ENCODE data around the gene EEF1AKMT3. TPM values are rescaled to one million over a fixed set of nuclear protein-coding genes. Genes with fewer than 3 reads are reported as not detected.

EEF1AKMT3 gene
- total and polyA plus RNA-seq, 12 donors = 1.1 to 2.6 (median 1.5) TPM

GRCh38 chr12:57811028-57811755 lies 38.8 kb downstream of the EEF1AKMT3 start:
- intact Hi-C loops (cut with DNase I) = no loop called here
- no peaks in the 10 kb centered on the region for H3K27me3 ChIP-seq
- TF ChIP-seq, protein P1, sequence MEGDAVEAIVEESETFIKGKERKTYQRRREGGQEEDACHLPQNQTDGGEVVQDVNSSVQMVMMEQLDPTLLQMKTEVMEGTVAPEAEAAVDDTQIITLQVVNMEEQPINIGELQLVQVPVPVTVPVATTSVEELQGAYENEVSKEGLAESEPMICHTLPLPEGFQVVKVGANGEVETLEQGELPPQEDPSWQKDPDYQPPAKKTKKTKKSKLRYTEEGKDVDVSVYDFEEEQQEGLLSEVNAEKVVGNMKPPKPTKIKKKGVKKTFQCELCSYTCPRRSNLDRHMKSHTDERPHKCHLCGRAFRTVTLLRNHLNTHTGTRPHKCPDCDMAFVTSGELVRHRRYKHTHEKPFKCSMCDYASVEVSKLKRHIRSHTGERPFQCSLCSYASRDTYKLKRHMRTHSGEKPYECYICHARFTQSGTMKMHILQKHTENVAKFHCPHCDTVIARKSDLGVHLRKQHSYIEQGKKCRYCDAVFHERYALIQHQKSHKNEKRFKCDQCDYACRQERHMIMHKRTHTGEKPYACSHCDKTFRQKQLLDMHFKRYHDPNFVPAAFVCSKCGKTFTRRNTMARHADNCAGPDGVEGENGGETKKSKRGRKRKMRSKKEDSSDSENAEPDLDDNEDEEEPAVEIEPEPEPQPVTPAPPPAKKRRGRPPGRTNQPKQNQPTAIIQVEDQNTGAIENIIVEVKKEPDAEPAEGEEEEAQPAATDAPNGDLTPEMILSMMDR (IDR thresholded peaks at IDR 0.05) = no peak
- no peak overlapping the region for H3K4me3 ChIP-seq
- peaks cover 9 to 25% (median 23%) of the 10 kb centered on the region in 9 donors for H3K4me1 ChIP-seq
- peaks cover 0 to 90% (median 23%) of the 10 kb centered on the region in 9 donors for H3K36me3 ChIP-seq
- WGBS, 2 donors = 92 to 96% methylated on average over 10 of the region's 10 CpGs
- ATAC-seq (no peak), DNase-seq (no peak)
- H3K27ac ChIP-seq = no peak overlapping the region
- H3K9me3 ChIP-seq = no peaks in the 10 kb centered on the region

DNA sequence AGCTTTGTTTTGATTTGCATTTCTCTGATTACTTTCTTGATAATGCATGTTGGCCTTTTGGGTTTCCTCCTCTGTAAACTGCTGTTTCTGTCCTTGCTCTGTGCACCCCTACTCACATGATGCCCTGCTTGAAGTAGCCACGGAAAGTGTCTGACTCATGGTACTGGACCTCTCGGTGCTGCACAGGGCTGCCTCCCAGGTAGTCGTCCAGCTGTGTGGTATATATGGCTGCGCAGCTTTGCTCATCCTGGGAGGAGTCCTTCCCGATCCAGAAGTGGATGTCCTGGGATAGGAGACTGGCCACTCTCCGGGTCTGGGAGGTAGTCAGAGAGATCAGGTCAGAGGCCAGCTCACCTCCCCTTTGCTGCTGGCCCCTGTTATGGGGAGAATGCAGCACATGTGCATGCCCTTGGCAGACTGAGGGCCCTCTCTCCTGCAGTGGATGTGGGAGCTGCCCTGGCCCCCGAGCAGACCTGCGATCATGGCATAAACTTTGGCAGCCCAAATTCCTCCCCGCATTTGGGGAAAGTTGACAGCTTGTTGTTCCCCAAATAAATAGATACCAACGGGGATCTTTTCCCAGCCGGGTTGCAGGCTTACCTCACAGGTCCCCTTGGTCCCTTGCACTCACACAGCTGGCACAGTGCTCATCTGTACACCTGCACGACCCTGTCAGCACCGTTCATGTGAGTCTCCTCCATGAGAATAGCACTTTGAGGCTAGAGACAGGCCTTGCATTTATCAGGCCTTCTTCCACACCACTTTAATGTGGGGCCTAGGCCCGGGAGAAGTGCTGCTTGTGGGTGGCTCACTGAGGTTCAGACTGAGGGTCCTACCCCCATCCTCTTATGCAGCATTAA lies 40.9 kb downstream of the EEF1AKMT3 start:
- no peak overlapping the region for H3K27ac ChIP-seq
- H3K36me3 ChIP-seq = peaks cover 0 to 72% (median 14%) of the 10 kb centered on the region in 9 donors
- H3K27me3 ChIP-seq = no peaks in the 10 kb centered on the region
- no peaks in the 10 kb centered on the region for H3K9me3 ChIP-seq
- ATAC-seq (no peak), DNase-seq (no peak)
- intact Hi-C loops (cut with DNase I) = no loop called here
- WGBS, 2 donors = 87 to 89% methylated on average over 14 of the region's 14 CpGs
- TF ChIP-seq, protein P1 (IDR thresholded peaks at IDR 0.05) = no peak
- no peak overlapping the region for H3K4me3 ChIP-seq
- H3K4me1 ChIP-seq = peaks cover 15 to 46% (median 44%) of the 10 kb centered on the region in 9 donors

- ATAC-seq (peak in 2 of 8 donors; percentile 14 to 16), DNase-seq (no peak)
- Histone ChIP-seq H3K36me3 (peaks cover 0 to 72% (median 12%) of the 10 kb centered on the region in 9 donors), H3K9me3 (no peaks in the 10 kb centered on the region), H3K4me1 (peaks cover 15 to 55% (median 51%) of the 10 kb centered on the region in 9 donors), H3K27ac (no peak overlapping the region), H3K4me3 (no peak overlapping the region), H3K27me3 (no peaks in the 10 kb centered on the region)
- intact Hi-C loops (cut with DNase I) = no loop called here
- TF ChIP-seq, protein P1 (IDR thresholded peaks at IDR 0.05) = peak in 1 of 9 donors; percentile 13
- WGBS, 2 donors = 62% methylated on average over 17 of the region's 17 CpGs
Measured at GRCh38 chr12:57813971-57814772, 41.8 kb downstream of the EEF1AKMT3 start.
